CD4-positive, alpha-beta T cell (primary cell): Measurements from ENCODE around the gene EMX1. TPM values are rescaled to one million over a fixed set of nuclear protein-coding genes. Genes with fewer than 3 reads are reported as not detected.

Experiments used
- ATAC-seq: fragments of 200-7000 bp; cut with Tn5 transposase; one replicate; pipeline ENCODE4 v1.10.0; 2022; ENCODE audit warnings: mild to moderate bottlenecking; ENCODE audit not compliant: poor library complexity
- CTCF ChIA-PET: fragments of 350-600 bp; sonication (Branson Sonifier 250); formaldehyde crosslinking; loops from one replicate; lab custom pipeline; 2021; ENCODE audit warnings: antibody characterized with exemption, inconsistent platforms; lab: Charles Lee
- POLR2A ChIA-PET: fragments of 350-600 bp; sonication (Branson Sonifier 250); formaldehyde crosslinking; loops from one replicate; lab custom pipeline; 2021; ENCODE audit warnings: antibody characterized with exemption, inconsistent platforms; lab: Charles Lee
- DNase-seq, 14 experiments: peaks; one replicate each; pipeline ENCODE4 v3.0.0-alpha.2; 2013 to 2020; ENCODE audit warnings: mixed read lengths in 2 of 14
- H3K27ac ChIP-seq, 2 donors: one replicate each; pipeline versions ENCODE4 v1.5.1 to v1.7.0; 2013; ENCODE audit warnings: low read length in 2 of 2, low read depth in 1 of 2, mild to moderate bottlenecking in 1 of 2
- H3K27me3 ChIP-seq, 2 experiments: 1 replicate in 1 of 2; 2 replicates in 1 of 2; pipeline versions ENCODE4 v1.6.1 to v1.7.0; 2013; ENCODE audit warnings: low read length in 2 of 2, control low read depth in 1 of 2, mild to moderate bottlenecking in 1 of 2, moderate library complexity in 1 of 2; ENCODE audit not compliant: insufficient read depth in 2 of 2, control insufficient read depth in 1 of 2
- H3K36me3 ChIP-seq: one replicate; pipeline ENCODE4 v1.6.1; 2013; ENCODE audit warnings: low read length, control low read depth; ENCODE audit not compliant: insufficient read depth
- H3K4me1 ChIP-seq: one replicate; pipeline ENCODE4 v1.6.1; 2013; ENCODE audit warnings: low read length, control low read depth; ENCODE audit not compliant: insufficient read depth
- H3K4me3 ChIP-seq: one replicate; pipeline ENCODE4 v1.5.1; 2013; ENCODE audit warnings: mild to moderate bottlenecking, low read length, moderate library complexity
- H3K9me3 ChIP-seq, 2 experiments: 1 replicate in 1 of 2; 2 replicates in 1 of 2; pipeline versions ENCODE4 v1.6.1 to v1.7.0; 2013; ENCODE audit warnings: low read length in 2 of 2, mild to moderate bottlenecking in 2 of 2, control low read depth in 1 of 2, moderate library complexity in 1 of 2; ENCODE audit not compliant: control insufficient read depth in 1 of 2, insufficient read depth in 1 of 2
- H3K27ac Mint-ChIP-seq: one replicate; pipeline ENCODE4 v1.8.0; 2020; ENCODE audit warnings: mixed read lengths
- H3K27me3 Mint-ChIP-seq: one replicate; pipeline ENCODE4 v1.8.0; 2021; ENCODE audit warnings: mixed read lengths
- H3K36me3 Mint-ChIP-seq: one replicate; pipeline ENCODE4 v1.8.0; 2021; ENCODE audit warnings: low read depth, mixed read lengths
- H3K4me1 Mint-ChIP-seq: one replicate; pipeline ENCODE4 v1.8.0; 2021; ENCODE audit warnings: low read depth, mixed read lengths
- H3K4me3 Mint-ChIP-seq: one replicate; pipeline ENCODE4 v1.8.0; 2020; ENCODE audit warnings: mild to moderate bottlenecking, mixed read lengths
- H3K9me3 Mint-ChIP-seq: one replicate; pipeline ENCODE4 v1.8.0; 2020; ENCODE audit warnings: mixed read lengths
- CTCF ChIP-seq: fragments of 200-600 bp; IDR thresholded peaks from one replicate; pipeline ENCODE4 v1.8.0; 2022; ENCODE audit warnings: antibody characterized with exemption, mild to moderate bottlenecking
- intact Hi-C, 2 experiments: fragments of 100-400 bp; cut with DNase I in 1 of 2; cut with micrococcal nuclease in 1 of 2; formaldehyde crosslinking; loops; one replicate each; pipeline versions ENCODE4 v1.15.1 to v1.9.0; 2023 to 2025; cut with DNase I, micrococcal nuclease
- total RNA-seq, 174 experiments: library from RNA in 2 of 174; stranded (reverse) in 2 of 174; gene quantifications; one replicate each; pipeline ENCODE4 v1.2.3 and lab custom pipeline; 2021 to 2026

The EMX1 gene
- total RNA-seq, 2 experiments from 2014 or later = not detected

- TF ChIP-seq CTCF = no peak
- ChIA-PET POLR2A (no interaction called here), CTCF (no interaction called here)
- Histone ChIP-seq H3K4me1 (peaks cover 59% of the 10 kb centered on the region), H3K27me3 (peaks cover 83 to 93% of the 10 kb centered on the region in 2 experiments), H3K9me3 (peaks cover 0 to 56% of the 10 kb centered on the region in 2 experiments), H3K36me3 (no peaks in the 10 kb centered on the region), H3K27ac (no peak overlapping the region), H3K4me3 (peak overlapping the region; percentile 10)
- Mint-ChIP-seq H3K4me1 (peaks cover 18% of the 10 kb centered on the region), H3K36me3 (no peaks in the 10 kb centered on the region), H3K27me3 (peaks cover 69% of the 10 kb centered on the region), H3K27ac (no peak overlapping the region), H3K4me3 (peak overlapping the region; percentile 42), H3K9me3 (no peaks in the 10 kb centered on the region)
- DNase-seq (peak in 3 of 14 experiments; percentile 5 to 44 (median 42)), ATAC-seq (peak; percentile 17)
- intact Hi-C loops = no loop called here
Measured at GRCh38 chr2:72920318-72921087, 3.2 kb downstream of the EMX1 start.

GRCh38 chr2:72921088-72921851, 4.0 kb downstream of the EMX1 start:
- peaks cover 82 to 88% of the 10 kb centered on the region in 2 experiments for H3K27me3 ChIP-seq
- no peaks in the 10 kb centered on the region for H3K36me3 ChIP-seq
- Mint-ChIP-seq H3K27me3 (peaks cover 69% of the 10 kb centered on the region), H3K4me3 (no peak overlapping the region), H3K9me3 (no peaks in the 10 kb centered on the region), H3K27ac (no peak overlapping the region), H3K36me3 (no peaks in the 10 kb centered on the region), H3K4me1 (peaks cover 16% of the 10 kb centered on the region)
- ChIA-PET POLR2A (no interaction called here), CTCF (no interaction called here)
- intact Hi-C loops = no loop called here
- DNase-seq (no peak), ATAC-seq (no peak)
- H3K9me3 ChIP-seq = peaks cover 0 to 51% of the 10 kb centered on the region in 2 experiments
- H3K4me1 ChIP-seq = peaks cover 52% of the 10 kb centered on the region
- no peak overlapping the region for H3K4me3 ChIP-seq
- no peak for TF ChIP-seq CTCF
- no peak overlapping the region for H3K27ac ChIP-seq

DNA sequence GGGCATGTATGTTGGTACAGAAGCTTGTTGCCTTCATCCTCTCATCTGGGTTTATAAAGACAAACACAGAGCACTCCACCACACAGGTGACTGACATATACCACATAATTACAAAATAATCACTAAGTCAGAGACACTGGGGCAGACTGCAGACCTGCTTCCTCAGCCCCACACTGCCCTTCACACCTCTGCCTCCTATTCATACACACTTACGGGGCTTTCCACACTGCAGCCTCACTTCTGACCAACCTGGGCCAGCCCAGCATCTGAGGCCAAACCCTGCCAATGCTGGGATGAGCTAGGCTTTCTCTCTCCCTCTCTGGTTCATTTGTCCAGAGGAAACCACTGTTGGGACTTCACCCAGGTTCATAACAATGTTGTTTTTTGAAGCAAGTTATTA, 4.5 kb downstream of the EMX1 start:
- Histone ChIP-seq H3K9me3 (peaks cover 0 to 45% of the 10 kb centered on the region in 2 experiments), H3K27ac (no peak overlapping the region), H3K27me3 (peaks cover 80 to 88% of the 10 kb centered on the region in 2 experiments), H3K4me1 (peaks cover 46% of the 10 kb centered on the region), H3K36me3 (no peaks in the 10 kb centered on the region), H3K4me3 (no peak overlapping the region)
- intact Hi-C loops = no loop called here
- CTCF ChIA-PET = no interaction called here
- POLR2A ChIA-PET = no interaction called here
- H3K36me3 Mint-ChIP-seq = no peaks in the 10 kb centered on the region
- TF ChIP-seq CTCF = no peak
- ATAC-seq (no peak), DNase-seq (no peak)
- H3K4me3 Mint-ChIP-seq = no peak overlapping the region
- no peak overlapping the region for H3K27ac Mint-ChIP-seq
- H3K27me3 Mint-ChIP-seq = peaks cover 67% of the 10 kb centered on the region
- peaks cover 14% of the 10 kb centered on the region for H3K4me1 Mint-ChIP-seq
- no peaks in the 10 kb centered on the region for H3K9me3 Mint-ChIP-seq
